HG02798 (cell line): Measurements from ENCODE around the gene SLC38A10.

Source experiments
- ATAC-seq: cut with Tn5 transposase; IDR thresholded peaks from one replicate; pipeline ENCODE4 v1.9.1; 2021; ENCODE audit warnings: mild to moderate bottlenecking; ENCODE audit not compliant: unreplicated experiment, poor library complexity

The SLC38A10 gene

DNA sequence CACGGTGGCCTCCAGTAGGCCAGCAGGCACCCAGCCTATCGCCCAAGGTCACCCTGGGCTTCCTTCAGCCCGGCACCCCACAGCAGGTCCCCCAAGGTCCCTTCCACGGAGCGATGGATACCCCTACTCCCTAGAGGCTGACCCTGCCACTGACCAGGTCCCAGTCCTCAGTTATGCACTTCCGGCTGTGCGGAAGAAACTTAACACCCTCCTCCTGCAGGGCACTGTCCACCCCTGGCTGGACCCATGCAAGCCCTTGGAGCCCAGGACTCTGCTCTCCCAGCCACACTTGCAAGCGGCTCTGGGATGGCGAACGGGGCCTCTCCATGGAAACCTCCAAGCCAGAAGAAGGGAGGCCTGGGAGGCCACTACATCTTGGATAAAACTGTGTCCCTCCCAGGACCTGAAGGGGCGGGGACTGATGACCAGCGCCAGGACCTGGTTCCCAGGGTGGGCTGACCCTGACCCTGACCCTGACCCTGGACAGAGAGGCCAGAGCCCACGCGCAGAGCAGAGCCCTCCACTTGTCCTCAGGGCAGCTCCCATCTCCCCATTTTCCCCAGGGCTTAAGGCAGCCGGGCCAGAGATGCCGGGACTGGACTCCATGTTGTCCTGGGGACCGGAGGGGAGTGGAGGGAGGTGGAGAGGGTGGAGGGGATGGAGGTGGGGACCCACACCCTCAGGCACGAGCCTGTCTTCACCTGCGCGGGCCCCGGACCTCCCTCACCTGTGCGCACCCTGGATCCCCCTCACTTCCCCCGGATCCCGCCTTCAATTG is 73.1 kb downstream of the SLC38A10 start:
- ATAC-seq: no peak

DNA sequence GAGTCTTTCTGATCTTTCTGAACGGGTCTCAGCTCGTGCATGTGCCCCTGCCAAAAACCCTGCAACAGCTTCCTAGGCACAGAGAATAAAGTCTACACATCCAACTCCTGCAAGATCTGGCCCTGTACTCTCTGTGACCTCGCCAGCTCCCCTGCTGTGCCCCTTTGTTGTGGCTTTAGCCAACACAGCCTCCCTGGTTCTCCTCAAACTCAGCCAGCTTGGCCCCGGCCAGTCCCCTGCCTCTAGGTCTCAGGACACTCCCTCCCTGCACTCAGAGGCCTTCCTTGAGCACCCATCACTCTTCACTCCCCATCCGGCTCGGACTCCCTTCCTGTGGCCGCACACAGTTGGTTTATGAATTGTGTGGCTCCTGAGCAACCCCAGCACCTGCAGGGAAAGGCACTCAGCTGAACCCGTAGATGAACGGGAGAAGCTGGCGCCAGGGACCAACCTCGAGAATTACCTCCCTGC is 73.7 kb downstream of the SLC38A10 start:
- no peak for ATAC-seq

DNA sequence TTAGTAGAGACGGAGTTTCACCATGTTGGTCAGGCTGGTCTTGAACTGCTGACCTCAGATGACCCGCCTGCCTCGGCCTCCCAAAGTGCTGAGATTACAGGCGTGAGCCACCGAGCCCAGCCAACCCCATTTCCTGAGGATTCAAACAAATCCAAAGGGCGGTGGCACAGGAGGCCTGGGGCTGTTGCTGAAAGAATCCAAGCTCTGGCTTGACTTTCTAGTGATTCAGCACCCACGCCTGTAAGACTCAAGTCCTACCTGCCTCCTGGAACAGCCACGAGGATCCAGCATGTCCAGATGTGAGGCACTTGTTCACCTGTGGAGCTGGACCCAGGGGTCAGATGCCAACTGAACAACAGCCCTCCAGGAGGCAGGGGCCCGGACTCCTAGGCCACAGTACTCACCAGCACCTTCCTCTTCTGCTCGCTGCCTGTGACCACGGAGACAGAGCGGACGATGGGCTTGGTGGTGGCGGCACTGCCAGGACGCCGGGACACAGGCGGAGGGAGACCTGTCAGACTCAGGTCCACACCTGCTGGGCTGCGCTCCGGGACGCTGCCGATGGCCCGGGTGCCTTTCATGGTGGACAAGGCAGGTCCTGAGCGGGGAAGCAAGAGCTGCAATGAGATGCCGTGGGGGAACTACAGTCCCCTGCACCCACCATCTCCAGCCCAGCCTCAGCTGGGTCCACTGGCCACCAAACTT is 75.5 kb downstream of the SLC38A10 start:
- ATAC-seq: no peak

DNA sequence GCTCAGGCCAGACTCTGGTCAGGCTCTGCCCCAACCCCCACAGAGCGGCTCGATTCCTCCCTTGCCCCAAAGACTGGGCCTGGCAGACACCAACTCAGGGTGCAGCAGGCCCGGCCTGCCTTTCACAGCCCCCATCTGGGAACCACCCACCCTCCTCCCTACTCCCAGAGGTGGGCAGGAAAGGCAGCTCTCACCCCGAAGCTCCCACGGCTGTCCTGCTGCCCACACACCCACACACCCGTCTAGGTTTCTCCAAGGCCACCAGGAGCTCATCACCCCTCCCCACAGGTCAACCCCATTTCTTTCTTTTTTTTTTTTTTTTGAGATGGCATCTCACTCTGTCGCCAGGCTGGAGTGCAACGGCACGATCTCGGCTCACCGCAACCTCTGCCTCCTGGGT is 76.1 kb downstream of the SLC38A10 start:
- no peak for ATAC-seq

DNA sequence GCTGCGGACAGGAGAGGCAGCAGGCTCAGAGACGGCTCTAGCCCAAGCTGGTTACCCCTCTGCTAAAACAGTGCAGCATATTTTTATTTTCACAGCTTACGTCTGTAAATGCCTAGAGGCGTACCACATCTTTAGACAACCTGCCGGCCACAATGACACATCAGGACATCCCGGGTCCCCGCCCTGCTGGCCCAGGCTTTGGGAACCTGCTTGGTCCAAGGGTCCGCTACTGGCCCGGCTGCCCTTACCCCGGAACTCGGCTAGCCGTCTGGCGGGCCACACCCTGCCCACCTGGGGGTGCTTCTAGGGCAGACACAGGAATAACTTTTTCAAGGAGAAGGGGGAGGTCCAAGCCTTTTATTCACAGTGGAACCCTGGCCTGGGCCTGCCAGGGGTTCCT is 76.6 kb downstream of the SLC38A10 start:
- no peak for ATAC-seq

DNA sequence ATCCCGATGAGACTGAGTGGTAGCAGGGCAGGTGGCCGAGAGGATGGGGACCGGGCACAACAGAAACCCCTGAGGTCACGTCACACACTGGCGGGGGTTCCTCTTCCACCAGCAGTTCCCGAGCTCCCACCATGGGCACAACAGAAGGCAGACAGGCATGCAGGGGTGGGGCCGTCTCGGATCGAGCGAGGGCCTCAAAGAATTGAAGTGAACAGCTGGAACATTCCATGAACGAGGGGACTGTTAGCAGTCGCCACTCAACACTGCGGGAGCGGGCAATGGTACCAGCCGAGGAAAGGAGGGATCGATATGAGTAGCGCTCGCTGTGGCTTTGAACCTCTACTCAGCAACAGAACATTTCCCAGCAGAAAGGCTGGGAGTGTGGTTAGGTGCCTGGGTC is 77.6 kb downstream of the SLC38A10 start:
- ATAC-seq: no peak

DNA sequence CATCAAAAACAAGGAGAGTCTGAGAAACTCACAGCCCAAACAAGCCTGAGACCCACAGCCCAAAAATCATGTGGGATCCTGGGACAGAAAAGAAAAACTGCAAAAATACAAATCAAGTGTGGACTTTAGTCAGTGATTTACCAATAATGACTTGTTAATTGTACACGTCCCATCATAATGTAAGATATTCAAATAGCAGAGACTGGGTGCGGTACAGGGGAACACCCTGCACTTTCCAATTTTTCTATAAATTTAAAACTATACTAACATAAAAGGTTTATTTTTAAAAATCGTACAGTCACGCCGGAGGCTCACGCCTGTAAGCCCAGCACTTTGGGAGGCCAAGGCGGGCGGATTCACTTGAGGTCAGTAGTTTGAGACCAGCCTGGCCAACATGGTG is 81.1 kb downstream of the SLC38A10 start:
- no peak for ATAC-seq

DNA sequence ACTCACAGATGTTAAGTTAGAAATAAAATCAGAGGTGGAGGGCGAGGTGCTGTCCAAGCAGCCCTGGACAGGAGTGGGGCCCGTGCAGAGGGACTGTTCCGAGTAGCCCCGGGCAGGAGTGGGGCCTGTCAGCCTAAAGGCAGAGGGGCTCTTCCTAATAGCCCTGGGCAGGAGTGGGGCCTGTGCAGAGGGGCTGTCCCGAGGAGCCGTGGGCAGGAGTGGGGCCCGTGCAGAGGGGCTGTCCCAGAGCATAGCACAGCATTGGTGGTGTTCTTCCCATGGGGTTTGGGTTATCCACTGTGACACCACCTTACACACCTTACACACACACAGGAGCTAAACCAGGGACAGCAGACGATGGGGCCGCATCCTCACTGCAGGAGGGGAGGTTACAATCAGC is 82.7 kb downstream of the SLC38A10 start:
- ATAC-seq: no peak

DNA sequence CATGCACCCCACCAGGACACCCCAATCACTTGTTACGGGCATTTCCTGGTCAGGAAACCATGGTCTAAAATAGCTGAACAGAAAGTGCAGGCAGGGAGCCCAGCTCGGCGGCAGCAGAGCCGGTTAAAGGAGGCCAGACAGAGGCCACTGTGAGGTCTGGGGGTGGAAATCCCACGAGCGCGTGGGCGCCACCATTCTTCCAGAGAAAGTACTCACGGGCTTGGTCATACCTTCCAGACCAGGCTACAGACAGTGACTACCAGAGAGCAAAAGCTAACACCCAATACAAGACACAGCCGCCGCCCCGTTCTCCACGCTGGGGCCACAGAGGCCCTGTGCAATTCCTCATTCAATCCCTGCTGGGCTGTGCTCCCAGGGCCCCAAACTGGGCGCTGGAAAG is 84.2 kb downstream of the SLC38A10 start:
- ATAC-seq: no peak

DNA sequence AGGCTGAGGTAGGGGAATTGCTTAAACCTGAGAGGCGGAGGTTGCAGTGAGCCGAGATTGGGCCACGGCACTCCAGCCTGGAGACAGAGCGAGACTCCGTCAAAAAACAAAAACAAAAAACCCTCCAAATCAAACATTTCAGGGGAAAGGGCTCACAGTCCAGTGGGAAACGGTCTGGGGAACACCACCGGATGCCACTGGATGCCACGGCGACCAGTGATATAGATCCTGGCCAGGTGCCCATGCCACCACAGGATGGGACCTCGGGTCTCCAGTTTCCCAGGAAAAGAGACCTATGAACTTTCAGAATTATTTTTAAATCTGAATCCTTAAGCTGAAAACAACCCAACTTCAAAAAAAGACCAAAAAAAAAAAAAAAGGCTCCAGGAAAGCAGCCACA is 84.6 kb downstream of the SLC38A10 start:
- no peak for ATAC-seq

DNA sequence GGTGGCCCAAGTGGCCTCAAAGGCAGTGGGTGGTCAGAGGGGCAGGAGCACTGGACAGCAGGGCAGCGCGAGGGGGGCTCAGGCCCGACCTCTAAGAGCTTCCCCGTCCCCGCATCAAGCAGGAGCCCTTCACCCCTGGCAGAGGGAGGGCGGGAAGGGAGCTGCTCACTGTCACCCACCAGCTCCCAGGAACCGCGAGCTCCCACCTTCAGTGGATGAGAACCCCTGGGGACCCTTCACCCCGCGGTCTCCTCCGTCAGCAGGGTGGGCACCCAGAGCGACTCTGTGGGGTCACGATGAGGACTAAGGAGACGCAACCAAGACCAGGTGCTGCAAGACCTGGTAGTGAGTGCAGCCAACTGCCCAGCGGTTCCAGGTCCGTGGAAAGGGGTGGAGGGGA is 86.0 kb downstream of the SLC38A10 start:
- ATAC-seq: no peak

DNA sequence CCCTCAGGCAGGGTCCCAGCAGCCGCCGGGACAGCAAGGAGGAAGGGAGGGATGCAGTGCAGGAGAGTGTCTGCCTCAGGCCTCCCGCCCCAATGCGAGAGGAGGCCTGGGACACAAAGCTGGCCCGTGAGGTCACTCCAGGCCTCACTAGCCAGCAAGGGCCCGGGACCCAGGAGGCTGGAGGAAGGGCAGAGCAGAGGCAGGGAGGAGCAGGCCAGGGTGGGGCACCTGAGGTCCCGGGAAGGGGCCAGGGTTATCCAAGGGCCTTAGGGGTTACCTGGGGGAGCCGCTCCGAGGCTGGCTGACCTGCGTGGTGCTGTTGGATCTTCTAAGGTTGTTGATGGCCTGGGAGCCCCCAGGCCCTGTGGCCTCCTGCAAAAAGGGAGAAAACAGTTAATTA is 86.5 kb downstream of the SLC38A10 start:
- no peak for ATAC-seq

DNA sequence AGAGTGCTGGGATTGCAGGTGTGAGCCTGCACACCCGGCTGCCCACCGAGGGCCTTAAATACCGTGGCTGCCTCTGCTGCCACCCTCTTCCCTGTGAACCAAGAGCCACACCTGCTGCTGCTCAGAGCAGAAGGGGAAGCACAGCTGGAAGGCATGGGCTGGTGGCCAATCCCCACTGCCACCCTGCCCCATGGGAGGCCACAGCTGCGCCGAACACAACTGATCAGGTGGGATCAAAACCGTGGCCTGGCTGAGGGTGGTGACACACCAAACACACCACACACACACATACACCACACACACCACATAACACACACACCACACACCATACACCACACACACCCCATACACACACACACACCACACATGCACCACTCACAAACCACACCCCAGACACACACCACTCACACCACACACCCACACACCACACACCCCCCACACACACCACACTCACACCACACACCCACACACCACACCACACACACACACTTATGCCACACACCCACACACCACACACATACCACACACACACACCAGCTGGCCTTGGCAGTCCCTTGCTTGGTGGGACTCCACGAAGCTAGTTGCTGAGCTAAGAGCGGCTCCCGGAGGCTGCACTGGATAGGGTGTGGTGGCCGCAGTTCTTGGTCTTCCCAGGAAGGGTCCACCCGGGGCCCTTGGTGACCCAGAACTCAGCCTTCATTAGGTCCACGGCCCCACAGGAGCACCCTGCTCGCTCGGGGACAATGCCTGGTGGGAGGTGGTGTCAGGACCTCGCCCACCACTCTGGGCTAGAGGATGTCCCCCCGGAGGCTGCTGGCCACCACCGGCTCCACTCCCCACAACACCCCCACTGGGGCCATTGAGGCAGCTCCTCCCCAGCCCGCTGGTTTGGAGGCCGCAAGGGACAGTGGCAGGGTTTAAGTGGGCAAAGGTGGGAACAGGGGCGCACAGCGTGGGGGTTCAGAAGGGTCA is 87.2 kb downstream of the SLC38A10 start:
- ATAC-seq: no peak

DNA sequence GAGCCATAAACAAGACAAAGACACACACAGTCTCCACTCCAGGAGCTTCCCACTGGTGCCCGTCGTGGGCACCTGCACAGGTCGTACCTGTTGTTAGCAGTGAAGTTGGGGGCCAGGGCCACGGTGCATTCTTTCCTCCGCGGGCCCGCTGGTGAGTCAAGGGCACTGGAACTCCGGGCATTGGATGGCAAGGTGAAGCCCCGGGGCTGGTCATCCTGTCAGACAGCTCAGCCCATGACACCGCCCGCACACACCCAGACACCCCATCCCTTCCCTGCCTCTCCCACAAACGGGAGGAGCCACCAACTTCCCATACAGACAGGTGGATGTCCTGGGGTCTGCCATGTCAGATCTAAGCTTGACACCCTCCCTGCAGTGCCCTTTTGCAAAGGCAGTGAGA is 88.5 kb downstream of the SLC38A10 start:
- ATAC-seq: no peak

DNA sequence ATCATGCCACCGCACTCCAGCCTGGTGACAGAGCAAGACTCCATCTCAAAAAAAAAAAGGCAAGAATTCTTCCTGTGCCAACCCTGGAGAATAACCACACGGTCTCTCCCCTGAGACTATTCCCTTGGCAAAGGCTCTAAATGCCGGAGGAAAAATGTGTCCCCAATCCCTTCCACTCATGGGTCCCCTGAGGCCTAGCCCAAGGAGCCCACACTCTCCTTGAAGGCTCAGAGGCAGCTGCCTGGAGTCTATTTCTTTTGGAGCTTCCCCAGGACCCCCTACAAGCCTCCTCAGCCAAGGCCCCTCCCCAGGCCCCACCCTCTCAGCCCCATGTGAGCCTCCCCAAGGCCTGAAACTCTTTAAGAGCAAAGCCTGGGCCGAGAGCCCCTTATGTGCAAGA is 88.9 kb downstream of the SLC38A10 start:
- no peak for ATAC-seq

DNA sequence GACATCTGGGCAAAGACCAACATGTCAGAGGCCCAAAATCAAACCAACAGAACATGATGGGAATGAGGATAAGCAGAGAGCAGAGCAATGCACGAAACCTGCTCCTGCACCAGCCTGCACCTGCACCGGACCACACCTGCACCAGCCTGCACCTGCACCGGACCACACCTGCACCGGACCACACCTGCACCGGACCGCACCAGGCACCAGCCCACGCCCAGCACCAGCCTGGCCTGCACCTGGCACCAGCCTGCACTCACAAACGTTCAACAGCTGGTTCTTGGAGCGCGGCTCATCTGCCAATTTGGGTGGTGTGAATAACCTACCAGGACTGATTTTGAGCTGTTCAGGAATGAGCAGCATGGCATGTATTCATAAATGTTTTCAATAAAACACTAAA is 90.5 kb downstream of the SLC38A10 start:
- ATAC-seq: no peak

DNA sequence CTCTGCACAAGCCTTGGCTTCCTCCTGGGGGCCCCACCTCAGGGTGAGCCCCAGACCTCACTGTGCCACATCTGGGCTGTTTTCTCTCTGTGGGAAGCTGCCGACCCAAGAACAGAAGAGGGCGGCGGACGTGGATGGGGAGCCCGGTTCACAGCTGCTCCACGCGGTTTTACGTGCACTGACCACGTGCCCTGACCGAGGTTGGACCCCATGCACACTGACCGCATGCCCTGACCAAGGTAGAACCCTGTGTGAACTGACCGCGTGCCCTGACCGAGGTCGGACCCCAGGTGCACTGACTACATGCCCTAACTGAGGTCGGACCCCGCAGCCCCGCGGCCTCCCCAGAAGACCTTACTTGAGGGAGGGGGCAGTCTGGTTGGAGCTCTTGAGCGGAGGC is 92.0 kb downstream of the SLC38A10 start:
- no peak for ATAC-seq

DNA sequence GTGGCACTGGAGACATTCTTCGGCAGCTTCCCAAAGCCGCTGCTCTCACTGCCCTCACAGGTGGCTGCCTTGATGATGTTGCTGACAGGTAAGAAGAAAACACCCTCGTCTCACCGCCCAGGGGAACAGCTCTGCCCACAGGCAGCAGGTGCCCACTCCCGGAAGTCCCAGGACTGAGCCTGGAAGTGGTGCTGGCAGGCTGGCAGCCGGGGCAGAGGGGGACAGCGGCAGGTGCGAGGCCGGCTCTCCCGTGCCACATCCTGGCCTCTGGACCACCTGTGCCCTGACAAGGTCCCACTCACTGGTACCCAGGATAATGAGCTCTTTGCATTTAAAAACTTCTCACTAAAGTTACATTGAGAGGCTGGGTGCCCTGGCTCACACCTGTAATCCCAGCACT is 92.8 kb downstream of the SLC38A10 start:
- ATAC-seq: no peak

DNA sequence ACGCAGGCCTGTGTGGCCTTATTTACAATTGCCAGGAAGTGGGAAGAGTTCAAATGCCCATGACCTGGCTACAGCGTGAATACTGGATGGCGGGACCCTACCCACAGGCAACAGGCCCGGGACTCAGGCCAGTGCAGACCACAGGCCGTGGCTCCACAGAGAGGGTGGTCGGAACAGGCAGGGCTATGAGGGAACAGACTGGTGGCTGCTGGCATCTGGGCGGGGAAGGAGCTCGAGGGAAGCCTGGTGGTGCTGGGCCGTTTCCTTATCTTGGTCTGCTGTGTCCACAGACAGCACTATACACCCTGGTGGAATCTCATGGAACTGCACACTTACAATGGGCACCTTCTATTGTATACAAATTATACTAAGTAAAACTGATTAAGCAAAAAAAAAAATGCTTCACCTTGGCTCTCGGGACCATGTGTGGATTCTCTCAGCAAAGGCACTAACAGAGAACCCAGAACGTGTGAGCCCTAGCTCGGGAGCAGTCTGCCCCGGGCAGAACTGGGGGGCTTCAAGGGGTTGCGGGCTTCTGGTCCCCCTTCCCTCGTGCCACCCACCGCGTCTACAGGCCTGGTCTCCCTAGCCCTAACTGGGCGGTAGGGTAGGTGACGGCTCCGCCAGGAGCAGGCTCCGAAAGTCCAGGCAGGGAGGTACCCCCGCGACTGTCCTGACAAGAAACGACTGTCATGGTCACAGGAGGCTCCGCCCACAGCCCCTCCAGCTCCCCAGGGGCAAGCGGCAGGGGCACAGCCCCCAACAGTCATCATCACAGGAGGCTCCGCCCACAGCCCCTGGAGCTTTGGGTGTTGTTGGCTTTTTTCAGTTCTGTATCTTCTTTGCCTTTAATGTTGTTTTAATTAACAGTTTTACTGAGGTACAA is 94.2 kb downstream of the SLC38A10 start:
- ATAC-seq: no peak

DNA sequence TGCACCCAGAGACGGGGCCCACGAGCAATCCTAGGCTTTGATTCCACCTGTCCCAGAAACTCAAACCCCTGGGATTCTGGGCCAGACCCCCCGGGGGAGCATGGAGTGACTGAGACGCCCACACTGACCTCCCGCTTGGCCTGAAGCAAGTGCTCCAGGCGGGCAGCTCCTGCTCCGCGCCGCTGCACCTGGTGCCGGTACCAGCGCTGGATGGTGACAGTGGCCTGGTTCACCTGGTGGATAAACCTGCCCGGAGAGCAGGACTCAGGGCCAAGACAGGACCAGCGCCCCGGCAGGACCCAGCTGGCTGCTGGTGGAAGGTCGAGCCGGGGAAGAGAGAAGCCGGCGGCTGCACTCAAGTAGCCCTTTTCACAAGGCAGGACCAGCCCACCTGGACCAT is 94.9 kb downstream of the SLC38A10 start:
- no peak for ATAC-seq
